IMR-90 (cell line): ENCODE results near the gene WHRN. TPM values are rescaled to one million over a fixed set of nuclear protein-coding genes. Genes with fewer than 3 reads are reported as not detected.

ENCODE experiments used
- ATAC-seq: fragments of 200-7000 bp; cut with Tn5 transposase; 2 replicates; pipeline ENCODE4 v1.9.1; 2020; ENCODE audit warnings: low read depth, mild to moderate bottlenecking, moderate library complexity
- BruUV-seq: library from RNA; stranded (reverse); fragments of 400-500 nt; replicated peaks from 2 replicates; lab custom pipeline; 2021; lab: Mats Ljungman, UMichigan
- CTCF ChIA-PET: fragments of 300-600 bp; formaldehyde crosslinking; extraction: SDS; loops from one replicate; lab custom pipeline; 2021; ENCODE audit warnings: antibody characterized with exemption; lab: Yijun Ruan, JAX
- POLR2A ChIA-PET: fragments of 300-600 bp; sonication (Branson Sonifier 250); formaldehyde crosslinking; loops from one replicate; lab custom pipeline; 2022; ENCODE audit warnings: antibody characterized with exemption; ENCODE audit not compliant: unreplicated experiment; lab: Charles Lee
- DNase-seq: peaks from one replicate; pipeline ENCODE4 v3.0.0; 2013
- H2AFZ ChIP-seq: replicated peaks from 2 replicates; pipeline ENCODE3; 2013; ENCODE audit warnings: low read length, mild to moderate bottlenecking; ENCODE audit not compliant: poor library complexity
- H2AK5ac ChIP-seq: 2 replicates; pipeline ENCODE4 v1.6.1; 2013; ENCODE audit warnings: low read depth, low read length, inconsistent platforms
- H2AK9ac ChIP-seq: replicated peaks from 2 replicates; pipeline ENCODE3; 2013; ENCODE audit warnings: mild to moderate bottlenecking, low read depth, low read length, moderate library complexity; ENCODE audit not compliant: poor library complexity
- H2BK120ac ChIP-seq: 2 replicates; pipeline ENCODE4 v1.6.1; 2013; ENCODE audit warnings: low read depth, low read length, inconsistent platforms
- H2BK15ac ChIP-seq: 3 replicates; pipeline ENCODE4 v1.6.1; 2013; ENCODE audit warnings: low read depth, low read length, inconsistent platforms
- H2BK20ac ChIP-seq: 2 replicates; pipeline ENCODE4 v1.6.1; 2013; ENCODE audit warnings: low read depth, mild to moderate bottlenecking, inconsistent platforms, low read length, moderate library complexity
- H2BK5ac ChIP-seq: 2 replicates; pipeline ENCODE4 v1.6.1; 2013; ENCODE audit warnings: mild to moderate bottlenecking, low read depth, low read length, inconsistent platforms; ENCODE audit not compliant: poor library complexity, severe bottlenecking
- H3K14ac ChIP-seq: replicated peaks from 2 replicates; pipeline ENCODE4 v1.6.1; 2013; ENCODE audit warnings: low read depth, low read length, inconsistent platforms
- H3K18ac ChIP-seq: 2 replicates; pipeline ENCODE4 v1.6.1; 2013; ENCODE audit warnings: low read depth, low read length, control low read depth
- H3K23ac ChIP-seq: 2 replicates; pipeline ENCODE4 v1.6.1; 2013; ENCODE audit warnings: low read depth, low read length, inconsistent platforms
- H3K27ac ChIP-seq: 2 replicates; pipeline ENCODE4 v1.5.1; 2013; ENCODE audit warnings: mild to moderate bottlenecking, control low read depth, low read length; ENCODE audit not compliant: insufficient read depth
- H3K27me3 ChIP-seq: 2 replicates; pipeline ENCODE4 v1.6.1; 2013; ENCODE audit warnings: low read length; ENCODE audit not compliant: control insufficient read depth, insufficient read depth
- H3K36me3 ChIP-seq: 2 replicates; pipeline ENCODE4 v1.6.1; 2013; ENCODE audit warnings: low read length, mixed read lengths; ENCODE audit not compliant: control insufficient read depth, insufficient read depth
- H3K4ac ChIP-seq: 2 replicates; pipeline ENCODE4 v1.6.1; 2013; ENCODE audit warnings: low read depth, low read length, inconsistent platforms
- H3K4me1 ChIP-seq: 2 replicates; pipeline ENCODE4 v1.6.1; 2013; ENCODE audit warnings: low read length, mixed read lengths; ENCODE audit not compliant: control insufficient read depth, insufficient read depth
- H3K4me2 ChIP-seq: 2 replicates; pipeline ENCODE4 v1.6.1; 2013; ENCODE audit warnings: low read depth, mild to moderate bottlenecking, control low read depth, low read length, moderate library complexity
- H3K4me3 ChIP-seq: 2 replicates; pipeline ENCODE4 v1.5.1; 2013; ENCODE audit warnings: low read depth, mild to moderate bottlenecking, control low read depth, low read length, moderate library complexity; ENCODE audit not compliant: insufficient read depth
- H3K56ac ChIP-seq: 2 replicates; pipeline ENCODE4 v1.6.1; 2013; ENCODE audit warnings: low read length, inconsistent platforms; ENCODE audit not compliant: insufficient read depth; ENCODE audit errors: extremely low read depth
- H3K79me1 ChIP-seq, 2 experiments: 2 replicates each; pipeline ENCODE4 v1.6.1; 2013; ENCODE audit warnings: low read length in 2 of 2, inconsistent platforms in 1 of 2, low read depth in 1 of 2
- H3K9ac ChIP-seq: 2 replicates; pipeline ENCODE4 v1.6.1; 2013; ENCODE audit warnings: low read depth, low read length, control low read depth
- H3K9me1 ChIP-seq: 2 replicates; pipeline ENCODE4 v1.6.1; 2013; ENCODE audit warnings: low read length, inconsistent platforms; ENCODE audit not compliant: insufficient read depth
- H3K9me3 ChIP-seq: 2 replicates; pipeline ENCODE4 v1.6.1; 2013; ENCODE audit warnings: low read length; ENCODE audit not compliant: control insufficient read depth, insufficient read depth
- H4K20me1 ChIP-seq: 2 replicates; pipeline ENCODE4 v1.6.1; 2013; ENCODE audit warnings: low read length, inconsistent platforms; ENCODE audit not compliant: insufficient read depth
- H4K5ac ChIP-seq: 2 replicates; pipeline ENCODE4 v1.6.1; 2013; ENCODE audit warnings: mild to moderate bottlenecking, low read depth, low read length, control low read depth
- H4K8ac ChIP-seq, 2 experiments: 2 replicates each; pipeline ENCODE4 v1.6.1; 2013; ENCODE audit warnings: low read depth in 2 of 2, low read length in 2 of 2, control low read depth in 1 of 2, inconsistent platforms in 1 of 2
- H4K91ac ChIP-seq: 2 replicates; pipeline ENCODE4 v1.6.1; 2013; ENCODE audit warnings: low read depth, low read length, inconsistent platforms; ENCODE audit not compliant: insufficient read depth
- BHLHE40 ChIP-seq: fragments of 150-350 bp; IDR thresholded peaks from 2 replicates; pipeline ENCODE4 v1.6.1; 2016; ENCODE audit warnings: mild to moderate bottlenecking, low read depth, low read length
- CEBPB ChIP-seq: IDR thresholded peaks from 2 replicates; pipeline ENCODE4 v1.6.1; 2012; ENCODE audit warnings: low read depth, low read length, improper control_type of control experiment
- CHD1 ChIP-seq: IDR thresholded peaks from 2 replicates; pipeline ENCODE4 v1.6.1; 2012; ENCODE audit warnings: low read depth, low read length, improper control_type of control experiment
- FOS ChIP-seq: fragments of 150-350 bp; IDR thresholded peaks from 2 replicates; pipeline ENCODE4 v1.6.1; 2016; ENCODE audit warnings: low read depth, low read length
- MAZ ChIP-seq: IDR thresholded peaks from 2 replicates; pipeline ENCODE4 v1.6.1; 2012; ENCODE audit warnings: low read depth, mild to moderate bottlenecking, low read length, improper control_type of control experiment, moderate library complexity, borderline replicate concordance
- MXI1 ChIP-seq: IDR thresholded peaks from 2 replicates; pipeline ENCODE4 v1.6.1; 2012; ENCODE audit warnings: low read depth, mild to moderate bottlenecking, low read length, moderate library complexity, borderline replicate concordance
- NFE2L2 ChIP-seq: fragments of 150-350 bp; IDR thresholded peaks from 2 replicates; pipeline ENCODE4 v1.6.1; 2016; ENCODE audit warnings: low read depth, mild to moderate bottlenecking, low read length
- RCOR1 ChIP-seq: IDR thresholded peaks from 2 replicates; pipeline ENCODE4 v1.6.1; 2012; ENCODE audit warnings: mild to moderate bottlenecking, low read length, improper control_type of control experiment; ENCODE audit not compliant: insufficient replicate concordance
- RFX5 ChIP-seq: IDR thresholded peaks from 2 replicates; pipeline ENCODE4 v1.8.0; 2012; ENCODE audit warnings: low read depth, mild to moderate bottlenecking, low read length, moderate library complexity
- SMC3 ChIP-seq: fragments of 150-350 bp; IDR thresholded peaks from 2 replicates; pipeline ENCODE4 v1.6.1; 2016; ENCODE audit warnings: low read depth, mild to moderate bottlenecking, antibody characterized with exemption, low read length, moderate library complexity
- WGBS, 2 experiments: methylation state at CpG; one replicate each; pipeline versions ENCODE4 v1.1.5 to v1.1.7; 2013; ENCODE audit warnings: missing lambda C conversion rate in 2 of 2; ENCODE audit not compliant: insufficient read length in 1 of 2; ENCODE audit errors: extremely low coverage in 2 of 2; 5-methylcytosine and 5-hydroxymethylcytosine counted together
- dilution Hi-C: fragments of 300-500 bp; cut with HindIII; formaldehyde crosslinking; loops from one replicate; pipeline ENCODE4 v1.14.3; 2018; ENCODE audit warnings: low sequenced_read_pairs; ENCODE audit not compliant: unreplicated experiment
- in situ Hi-C: fragments of 300-500 bp; cut with MboI; formaldehyde crosslinking; loops from 3 replicates; pipeline ENCODE4 v1.14.3; 2019; ENCODE audit warnings: low sequenced_read_pairs, inconsistent platforms, mixed read lengths
- intact Hi-C: fragments of 100-400 bp; cut with micrococcal nuclease; formaldehyde crosslinking; loops from 2 replicates; pipeline ENCODE4 v1.10.0; 2022
- polyA plus RNA-seq, 3 experiments: library from polyadenylated mRNA; depleted of rRNA; stranded (reverse); fragments of >200 nt; gene quantifications; 2 replicates each; pipeline ENCODE4 v1.2.3, GENCODE V29; 2012; ENCODE audit warnings: low replicate concordance in 1 of 3
- total RNA-seq: library from RNA; depleted of rRNA; stranded (reverse); fragments of >200 nt; gene quantifications from 2 replicates; pipeline ENCODE4 v1.2.3, GENCODE V29; 2012
- TF ChIP-seq, protein P1 (sequence below): fragments of 150-350 bp; IDR thresholded peaks from 2 replicates; pipeline ENCODE4 v1.6.1; 2017; ENCODE audit warnings: mild to moderate bottlenecking, antibody characterized with exemption, low read length, low read depth
- TF ChIP-seq, protein P2 (sequence below): conservative IDR thresholded peaks from 2 replicates; pipeline ENCODE4 v1.5.1; 2012; ENCODE audit warnings: mild to moderate bottlenecking, low read depth, low read length, improper control_type of control experiment

The WHRN gene
- total and polyA plus RNA-seq, 2 of the 4 experiments (the other 2 are of a cell fraction): 0.18 to 2.6 TPM

DNA sequence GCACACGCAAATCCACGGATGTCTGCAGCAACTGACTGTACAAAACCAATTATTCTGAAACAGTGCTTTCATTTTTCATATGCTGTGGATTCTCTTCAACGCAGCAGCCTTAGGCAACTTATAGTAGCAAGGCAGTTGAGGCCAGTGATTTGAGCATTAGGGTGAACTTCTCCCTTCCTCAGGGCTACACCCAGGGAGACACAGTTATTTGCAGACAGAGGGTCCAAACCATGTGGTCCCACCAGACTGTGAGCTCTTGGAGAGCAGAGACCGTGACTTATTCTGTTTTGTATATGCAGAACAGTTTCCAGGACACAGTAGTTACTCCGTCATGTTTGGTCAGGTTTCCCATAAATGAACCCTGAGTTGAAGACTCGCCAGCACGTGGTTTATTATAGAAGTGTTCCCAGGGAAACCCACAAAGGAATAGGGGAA lies 19.0 kb upstream of the WHRN start:
- H2BK15ac ChIP-seq: no peak overlapping the region
- no peak overlapping the region for H2AFZ ChIP-seq
- DNase-seq (no peak), ATAC-seq (no peak)
- no peaks in the 10 kb centered on the region for H3K9me3 ChIP-seq
- H4K5ac ChIP-seq: no peak overlapping the region
- POLR2A ChIA-PET: no interaction called here
- intact Hi-C loops (no loop called here), dilution Hi-C loops (no loop called here), in situ Hi-C loops (no loop called here)
- no peak overlapping the region for H3K4me2 ChIP-seq
- H4K91ac ChIP-seq: no peak overlapping the region
- H3K23ac ChIP-seq: no peak overlapping the region
- BruUV-seq: no TSS peak
- no peak overlapping the region for H3K18ac ChIP-seq
- H3K56ac ChIP-seq: no peak overlapping the region
- TF ChIP-seq CEBPB (no peak), MXI1 (no peak), MAZ (no peak), FOS (no peak), BHLHE40 (no peak), CHD1 (no peak), SMC3 (no peak), NFE2L2 (no peak), RCOR1 (no peak), RFX5 (no peak)
- TF ChIP-seq, protein P1, sequence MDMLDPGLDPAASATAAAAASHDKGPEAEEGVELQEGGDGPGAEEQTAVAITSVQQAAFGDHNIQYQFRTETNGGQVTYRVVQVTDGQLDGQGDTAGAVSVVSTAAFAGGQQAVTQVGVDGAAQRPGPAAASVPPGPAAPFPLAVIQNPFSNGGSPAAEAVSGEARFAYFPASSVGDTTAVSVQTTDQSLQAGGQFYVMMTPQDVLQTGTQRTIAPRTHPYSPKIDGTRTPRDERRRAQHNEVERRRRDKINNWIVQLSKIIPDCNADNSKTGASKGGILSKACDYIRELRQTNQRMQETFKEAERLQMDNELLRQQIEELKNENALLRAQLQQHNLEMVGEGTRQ: no peak
- TF ChIP-seq, protein P2, sequence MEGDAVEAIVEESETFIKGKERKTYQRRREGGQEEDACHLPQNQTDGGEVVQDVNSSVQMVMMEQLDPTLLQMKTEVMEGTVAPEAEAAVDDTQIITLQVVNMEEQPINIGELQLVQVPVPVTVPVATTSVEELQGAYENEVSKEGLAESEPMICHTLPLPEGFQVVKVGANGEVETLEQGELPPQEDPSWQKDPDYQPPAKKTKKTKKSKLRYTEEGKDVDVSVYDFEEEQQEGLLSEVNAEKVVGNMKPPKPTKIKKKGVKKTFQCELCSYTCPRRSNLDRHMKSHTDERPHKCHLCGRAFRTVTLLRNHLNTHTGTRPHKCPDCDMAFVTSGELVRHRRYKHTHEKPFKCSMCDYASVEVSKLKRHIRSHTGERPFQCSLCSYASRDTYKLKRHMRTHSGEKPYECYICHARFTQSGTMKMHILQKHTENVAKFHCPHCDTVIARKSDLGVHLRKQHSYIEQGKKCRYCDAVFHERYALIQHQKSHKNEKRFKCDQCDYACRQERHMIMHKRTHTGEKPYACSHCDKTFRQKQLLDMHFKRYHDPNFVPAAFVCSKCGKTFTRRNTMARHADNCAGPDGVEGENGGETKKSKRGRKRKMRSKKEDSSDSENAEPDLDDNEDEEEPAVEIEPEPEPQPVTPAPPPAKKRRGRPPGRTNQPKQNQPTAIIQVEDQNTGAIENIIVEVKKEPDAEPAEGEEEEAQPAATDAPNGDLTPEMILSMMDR: no peak
- no peaks in the 10 kb centered on the region for H4K20me1 ChIP-seq
- 66% methylated on average over 3 of the region's 7 CpGs; no CpG with 5 or more reads in 1 of the 2 experiments for WGBS, 2 experiments
- no peak overlapping the region for H2AK9ac ChIP-seq
- H2BK120ac ChIP-seq: no peak overlapping the region
- H3K4ac ChIP-seq: no peak overlapping the region
- H3K4me1 ChIP-seq: peaks cover 3% of the 10 kb centered on the region; the same call in 1 of the 2 replicates
- H2AK5ac ChIP-seq: no peak overlapping the region
- H3K27ac ChIP-seq: no peak overlapping the region
- H3K9ac ChIP-seq: no peak overlapping the region
- H3K36me3 ChIP-seq: no peaks in the 10 kb centered on the region
- no peaks in the 10 kb centered on the region for H3K79me1 ChIP-seq
- no peak overlapping the region for H3K4me3 ChIP-seq
- no peak overlapping the region for H2BK20ac ChIP-seq
- H3K27me3 ChIP-seq: peaks cover 23% of the 10 kb centered on the region
- CTCF ChIA-PET: no interaction called here
- H3K9me1 ChIP-seq: peaks cover 3% of the 10 kb centered on the region; the same call in 1 of the 2 replicates
- no peak overlapping the region for H3K14ac ChIP-seq
- no peak overlapping the region for H2BK5ac ChIP-seq
- H4K8ac ChIP-seq: no peak overlapping the region
